Activated CD4-positive, alpha-beta memory T cell treated with anti-CD3 and anti-CD28 coated beads, Interleukin-2, amount 10 ng/mL, durations not matched to agents 7 days and 5 days (primary cell): ENCODE results near the gene MAP7D1. TPM values are rescaled to one million over a fixed set of nuclear protein-coding genes. Genes with fewer than 3 reads are reported as not detected.
"Not testable (repeated sequence)": the region's sequence is repeated elsewhere in the genome, so short reads cannot be mapped to it uniquely, and the experiment has no call there.

Source experiments
- CTCF ChIA-PET: fragments of 350-600 bp; sonication (Branson Sonifier 250); formaldehyde crosslinking; loops from one replicate; lab custom pipeline; 2021; ENCODE audit warnings: antibody characterized with exemption, inconsistent platforms; lab: Charles Lee
- POLR2A ChIA-PET: fragments of 350-600 bp; sonication (Branson Sonifier 250); formaldehyde crosslinking; loops from one replicate; lab custom pipeline; 2021; ENCODE audit warnings: antibody characterized with exemption; lab: Charles Lee
- DNase-seq: peaks from one replicate; pipeline ENCODE4 v3.0.0-alpha.2; 2020
- H3K27ac Mint-ChIP-seq: one replicate; pipeline ENCODE4 v1.8.0; 2021; ENCODE audit warnings: mild to moderate bottlenecking, mixed read lengths
- H3K27me3 Mint-ChIP-seq: one replicate; pipeline ENCODE4 v1.8.0; 2021; ENCODE audit warnings: mixed read lengths
- H3K36me3 Mint-ChIP-seq: one replicate; pipeline ENCODE4 v1.8.0; 2021; ENCODE audit warnings: low read depth, mixed read lengths
- H3K4me1 Mint-ChIP-seq: one replicate; pipeline ENCODE4 v1.8.0; 2021; ENCODE audit warnings: mixed read lengths
- H3K4me3 Mint-ChIP-seq: one replicate; pipeline ENCODE4 v1.8.0; 2021; ENCODE audit warnings: mild to moderate bottlenecking, mixed read lengths
- H3K9me3 Mint-ChIP-seq: one replicate; pipeline ENCODE4 v1.8.0; 2021; ENCODE audit warnings: mixed read lengths
- total RNA-seq, 2 experiments: library from RNA; stranded (reverse); gene quantifications; one replicate each; pipeline ENCODE4 v1.2.3, GENCODE V29; 2021

MAP7D1 gene
- total RNA-seq, 2 experiments from 2014 or later = 215 to 221 TPM

DNA sequence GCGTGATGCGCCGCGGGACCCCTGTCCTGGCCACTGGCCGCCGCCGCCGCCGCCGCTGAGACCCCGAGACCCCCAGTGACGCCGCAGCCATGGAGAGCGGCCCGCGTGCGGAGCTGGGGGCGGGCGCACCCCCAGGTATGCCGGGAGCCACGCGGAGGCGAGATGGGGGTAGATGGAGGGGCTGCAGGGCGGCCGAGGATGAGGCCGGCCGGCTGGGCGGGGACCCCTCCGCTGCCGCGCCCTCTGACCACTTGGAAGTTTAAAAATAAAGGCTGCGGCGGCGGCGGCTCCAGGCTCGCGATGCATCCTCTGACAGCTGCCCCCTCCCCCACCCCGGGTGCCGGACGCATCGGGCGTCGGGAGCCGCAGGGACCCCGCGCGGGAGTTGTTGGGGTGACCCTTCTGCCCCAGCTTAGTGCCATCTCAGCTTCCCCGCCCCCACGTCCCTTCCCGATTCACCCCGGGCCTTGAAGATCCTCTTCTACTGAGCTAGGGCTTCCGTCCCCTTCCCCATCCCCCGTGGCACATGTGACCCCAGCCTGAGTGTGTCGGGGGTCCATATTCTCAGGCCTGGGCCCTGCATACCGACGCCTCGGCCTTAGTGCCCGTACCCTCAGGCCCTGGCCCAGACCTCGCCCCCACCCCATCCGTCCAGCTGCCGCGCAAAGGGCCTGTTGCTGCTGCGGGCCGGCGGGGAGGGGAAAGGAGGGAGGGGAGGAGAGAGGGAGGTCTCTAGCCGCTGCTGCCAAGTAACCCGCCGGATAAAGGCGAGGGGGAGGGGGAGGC, 562 bp downstream of the MAP7D1 start:
- H3K4me3 Mint-ChIP-seq = peak overlapping the region; percentile 88
- H3K27me3 Mint-ChIP-seq = no peaks in the 10 kb centered on the region
- CTCF ChIA-PET = interaction anchor here (0.9 to 1.0 kb wide), 2 partner anchors 12 to 64 kb away, joined by 3 to 8 read pairs; no protein-coding TSS in a partner anchor

DNA sequence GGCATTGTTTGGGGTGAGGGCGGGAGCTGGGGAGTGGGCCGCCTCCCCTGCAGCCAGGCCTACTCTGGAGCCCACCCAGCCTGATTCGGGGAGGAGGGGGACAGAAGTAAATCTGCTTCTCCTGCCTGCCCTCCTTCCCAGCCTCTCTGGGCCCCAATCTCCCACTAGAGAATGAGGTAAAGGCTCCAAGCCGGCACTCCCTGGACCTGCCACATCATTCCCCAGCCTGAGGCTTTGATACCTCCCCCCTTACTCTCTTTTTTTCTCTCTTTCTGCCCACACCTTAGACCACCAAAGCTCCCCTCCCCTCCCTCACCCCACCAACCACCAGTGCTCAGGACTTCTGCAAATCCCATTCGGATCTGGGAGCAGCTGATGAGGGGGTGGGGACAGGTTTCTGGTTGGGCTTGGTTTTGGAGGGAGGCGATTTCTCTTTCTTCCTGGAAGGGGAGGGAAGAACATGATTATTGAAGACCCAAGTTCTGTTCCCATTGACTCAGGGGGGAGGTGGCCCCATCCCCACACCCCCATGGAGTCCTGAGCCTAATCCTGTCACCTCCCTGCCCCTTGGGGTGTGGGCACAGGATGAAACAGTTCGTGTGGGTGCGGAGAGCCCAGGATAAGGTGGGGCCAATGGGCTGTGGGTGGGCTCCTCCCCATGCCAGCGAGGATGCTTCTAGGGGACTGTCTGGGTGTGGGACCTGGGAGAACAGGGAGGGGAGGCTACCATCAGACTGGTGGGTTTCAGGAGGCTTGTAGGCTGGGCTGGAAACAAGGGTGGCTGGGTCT, 1.3 kb downstream of the MAP7D1 start:
- CTCF ChIA-PET = no interaction called here
- no peak for DNase-seq
- H3K4me3 Mint-ChIP-seq = peak overlapping the region; percentile 88

More for the DNA sequence above, 562 bp downstream of the MAP7D1 start:
- H3K9me3 Mint-ChIP-seq = no peaks in the 10 kb centered on the region
- peaks cover 39% of the 10 kb centered on the region for H3K36me3 Mint-ChIP-seq
- DNase-seq = peak; percentile 72
- peak overlapping the region; percentile 88 for H3K27ac Mint-ChIP-seq
- peaks cover 72% of the 10 kb centered on the region for H3K4me1 Mint-ChIP-seq
- POLR2A ChIA-PET = interaction anchor here (0.6 to 6.0 kb wide), 14 partner anchors 12 to 308 kb away, joined by 3 to 43 read pairs (median 4); partner anchors contain the start of genes MRPS15 and THRAP3

DNA sequence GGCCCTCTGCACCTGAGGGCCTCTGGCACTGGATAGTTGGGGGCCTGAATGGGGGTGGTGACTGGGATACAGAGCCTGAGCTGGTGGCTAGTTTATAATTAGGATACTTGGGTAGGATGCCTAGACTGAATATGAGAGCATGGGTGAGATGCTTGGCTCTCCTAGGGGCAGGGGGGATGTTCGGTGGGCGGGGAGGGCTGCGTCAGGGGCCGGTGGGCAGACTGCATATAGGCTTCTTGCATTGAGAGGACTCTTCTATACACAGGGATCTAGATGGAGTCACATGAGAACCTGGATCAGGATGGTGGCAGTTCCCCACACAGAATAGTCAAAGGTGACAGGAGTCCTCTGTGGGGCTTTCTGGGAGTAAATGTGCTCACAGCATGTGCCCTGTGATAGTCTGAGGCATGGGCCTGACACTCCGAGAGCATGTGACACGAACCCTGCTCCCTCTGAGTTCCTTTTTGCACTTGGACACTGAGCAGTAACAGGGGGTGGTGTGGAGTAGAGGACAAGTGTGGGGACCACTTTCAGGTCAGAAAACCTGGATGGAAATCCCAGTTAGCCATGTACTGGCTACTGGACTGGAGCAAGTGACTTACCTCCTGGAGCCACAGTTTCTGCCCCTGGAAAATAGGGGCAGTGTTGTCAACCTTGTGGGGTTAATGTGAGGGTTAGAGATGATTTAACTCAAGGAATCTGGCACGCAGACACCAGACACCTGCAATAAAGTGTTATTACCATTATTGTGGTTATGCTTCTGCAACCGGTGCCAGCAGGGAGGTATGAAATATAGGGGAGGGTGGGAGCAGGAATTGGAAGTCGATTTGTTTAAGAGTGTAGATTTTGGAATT, 2.2 kb downstream of the MAP7D1 start:
- ChIA-PET CTCF (no interaction called here), POLR2A (interaction anchor here (1.2 to 8.9 kb wide), 7 partner anchors 7 to 228 kb away, joined by 3 to 193 read pairs (median 9); partner anchors contain the start of genes AGO3, THRAP3 and TRAPPC3)
- Mint-ChIP-seq H3K27ac (peak overlapping the region; percentile 88), H3K27me3 (no peaks in the 10 kb centered on the region), H3K36me3 (peaks cover 52% of the 10 kb centered on the region), H3K9me3 (no peaks in the 10 kb centered on the region), H3K4me3 (peak overlapping the region; percentile 88), H3K4me1 (peaks cover 74% of the 10 kb centered on the region)
- no peak for DNase-seq

More for the DNA sequence above, 1.3 kb downstream of the MAP7D1 start:
- Mint-ChIP-seq H3K27ac (peak overlapping the region; percentile 88), H3K9me3 (no peaks in the 10 kb centered on the region), H3K36me3 (peaks cover 46% of the 10 kb centered on the region), H3K4me1 (peaks cover 72% of the 10 kb centered on the region), H3K27me3 (no peaks in the 10 kb centered on the region)
- POLR2A ChIA-PET = interaction anchor here (0.6 to 8.9 kb wide), 10 partner anchors 6 to 229 kb away, joined by 3 to 193 read pairs (median 6); partner anchors contain the start of genes THRAP3 and TRAPPC3

DNA sequence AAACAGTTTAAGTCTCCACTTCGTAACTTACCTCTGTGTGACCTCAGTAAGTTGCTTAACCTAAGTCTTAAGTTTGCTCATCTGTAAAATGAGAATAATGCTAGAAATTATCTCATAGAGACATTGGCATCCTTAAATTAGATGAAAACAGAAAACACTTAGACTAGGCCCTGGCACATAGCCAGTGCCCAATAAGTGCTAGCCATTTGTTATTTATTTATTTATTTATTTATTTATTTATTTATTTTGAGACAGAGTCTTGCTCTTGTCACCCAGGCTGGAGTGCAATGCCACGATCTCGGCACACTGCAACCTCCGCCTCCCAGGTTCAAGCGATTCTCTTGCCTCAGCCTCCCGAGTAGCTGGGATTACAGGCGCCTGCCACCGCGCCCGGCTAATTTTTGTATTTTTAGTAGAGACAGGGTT, 2.9 kb downstream of the MAP7D1 start:
- H3K36me3 Mint-ChIP-seq = peaks cover 55% of the 10 kb centered on the region
- POLR2A ChIA-PET = interaction anchor here (0.6 to 8.9 kb wide), 7 partner anchors 8 to 228 kb away, joined by 3 to 193 read pairs (median 9); partner anchors contain the start of genes AGO3, SH3D21, THRAP3 and TRAPPC3
- CTCF ChIA-PET = interaction anchor here (0.9 to 5.1 kb wide), 4 partner anchors 9 to 127 kb away, joined by 3 to 105 read pairs (median 16); partner anchors contain the start of genes THRAP3 and TRAPPC3
- DNase-seq, H3K9me3 Mint-ChIP-seq, H3K27me3 Mint-ChIP-seq: not testable (repeated sequence)
- H3K27ac Mint-ChIP-seq = peak overlapping the region; percentile 88
- H3K4me1 Mint-ChIP-seq = peaks cover 70% of the 10 kb centered on the region
- H3K4me3 Mint-ChIP-seq = peak overlapping the region; percentile 88

DNA sequence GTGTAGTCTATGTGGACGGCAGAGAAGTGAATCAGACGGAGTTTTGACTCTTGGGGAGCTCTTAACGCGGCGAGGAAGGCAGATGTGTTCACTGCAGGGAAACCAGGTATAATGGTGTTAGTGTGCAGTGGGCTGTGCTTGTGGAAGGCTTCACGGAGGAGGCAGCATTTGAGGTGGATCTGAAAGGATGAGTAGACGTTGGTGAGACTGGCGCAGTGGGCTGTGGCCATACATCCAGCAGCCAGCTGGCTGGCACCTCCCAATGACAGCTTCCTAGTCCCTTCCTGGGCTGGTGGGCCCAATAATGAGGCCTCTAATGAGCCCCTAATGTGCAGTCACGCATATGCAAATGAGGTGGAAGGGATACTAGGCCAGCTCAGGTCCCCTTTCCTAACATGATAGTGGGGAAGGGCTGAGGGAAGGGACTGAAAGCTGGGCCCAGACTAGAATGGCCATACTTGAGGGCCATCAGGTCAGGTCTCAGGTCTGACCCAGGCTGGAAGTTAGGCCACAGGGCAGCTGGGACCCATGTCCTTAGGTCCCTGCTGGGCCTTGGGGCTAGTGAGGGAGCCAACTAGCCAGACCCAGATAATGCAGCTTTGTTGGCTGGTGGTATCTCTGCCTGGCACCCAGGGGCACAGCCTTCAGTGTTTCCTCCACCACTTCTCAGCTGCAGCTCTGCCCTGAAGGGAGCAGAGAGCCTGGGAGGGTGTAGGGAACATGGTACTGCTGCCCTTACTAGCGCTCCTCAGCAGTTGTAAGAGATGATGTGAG, 3.8 kb downstream of the MAP7D1 start:
- Mint-ChIP-seq H3K4me1 (peaks cover 70% of the 10 kb centered on the region), H3K36me3 (peaks cover 63% of the 10 kb centered on the region), H3K9me3 (no peaks in the 10 kb centered on the region), H3K27ac (peak overlapping the region; percentile 88), H3K4me3 (peak overlapping the region; percentile 74), H3K27me3 (no peaks in the 10 kb centered on the region)
- POLR2A ChIA-PET = interaction anchor here (0.6 to 8.9 kb wide), 15 partner anchors 9 to 1531 kb away, joined by 3 to 193 read pairs (median 5); partner anchors contain the start of genes AGO3, CLSPN, SH3D21 and THRAP3
- CTCF ChIA-PET = interaction anchor here (0.6 to 5.1 kb wide), 10 partner anchors 10 to 126 kb away, joined by 3 to 105 read pairs (median 5); partner anchors contain the start of genes THRAP3 and TRAPPC3
- no peak for DNase-seq

DNA sequence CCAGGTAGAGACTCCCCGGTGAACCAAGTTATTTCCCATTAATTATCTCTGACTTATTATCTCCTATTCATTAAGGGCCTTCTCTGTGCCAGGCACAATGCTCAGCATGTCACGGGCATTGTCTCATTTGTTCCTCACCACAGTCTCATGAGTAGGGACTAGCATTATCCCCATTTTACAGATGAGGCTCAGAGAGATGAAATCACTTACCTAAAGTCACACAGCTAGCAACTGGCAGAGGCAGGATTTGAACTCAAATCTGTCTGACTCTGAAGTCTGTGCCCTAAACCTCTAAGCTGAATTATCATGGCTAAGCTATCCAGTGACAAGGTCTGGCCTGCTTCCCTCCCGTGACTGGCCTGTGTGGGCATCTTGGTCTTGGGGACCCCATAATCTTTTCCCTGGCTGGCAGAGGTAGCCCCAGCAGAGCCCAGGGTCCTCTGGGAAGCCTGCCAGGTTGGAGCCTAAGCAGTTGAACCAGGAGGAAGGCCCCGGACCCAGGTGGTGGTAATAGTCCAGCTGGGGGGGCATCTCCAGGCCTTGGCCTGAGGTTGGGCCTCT, 4.5 kb downstream of the MAP7D1 start:
- Mint-ChIP-seq H3K27me3 (no peaks in the 10 kb centered on the region), H3K4me3 (peak overlapping the region; percentile 74), H3K4me1 (peaks cover 65% of the 10 kb centered on the region), H3K36me3 (peaks cover 65% of the 10 kb centered on the region), H3K27ac (peak overlapping the region; percentile 88), H3K9me3 (no peaks in the 10 kb centered on the region)
- no peak for DNase-seq
- POLR2A ChIA-PET = interaction anchor here (0.9 to 8.9 kb wide), 18 partner anchors 9 to 1530 kb away, joined by 3 to 193 read pairs (median 4); partner anchors contain the start of genes AGO3, CLSPN, EVA1B and LSM10
- CTCF ChIA-PET = interaction anchor here (1.0 to 5.1 kb wide), 8 partner anchors 10 to 125 kb away, joined by 4 to 105 read pairs (median 10); partner anchors contain the start of genes THRAP3 and TRAPPC3

DNA sequence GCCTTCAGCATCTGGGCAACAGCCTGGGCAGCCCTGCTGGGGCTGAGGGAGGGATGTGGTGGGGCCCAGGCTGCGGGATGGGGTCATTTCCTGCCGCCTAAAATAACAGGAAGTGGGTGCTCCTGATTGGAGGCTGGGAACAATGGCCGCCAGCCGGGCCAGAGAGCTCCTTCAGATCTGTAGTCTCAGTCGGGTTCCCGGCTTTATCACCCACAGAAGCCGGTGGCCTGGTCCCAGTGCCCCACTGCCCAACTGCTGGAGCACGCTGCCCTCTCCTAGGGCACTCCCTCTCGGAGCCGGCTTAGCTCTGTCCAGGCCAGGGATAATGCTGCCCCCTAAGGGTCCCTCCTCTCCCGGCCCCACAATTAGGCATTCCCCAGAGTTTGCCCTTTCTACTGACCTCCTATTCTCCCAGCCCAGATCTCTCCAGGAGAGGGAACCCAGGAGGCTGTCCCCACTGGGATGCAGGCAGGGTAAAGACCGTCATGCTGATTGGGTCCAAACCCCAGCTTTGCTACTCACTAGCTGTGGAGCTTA, 5.1 kb downstream of the MAP7D1 start:
- ChIA-PET POLR2A (interaction anchor here (0.8 to 8.9 kb wide), 20 partner anchors 8 to 1529 kb away, joined by 3 to 193 read pairs (median 4); partner anchors contain the start of genes AGO3, CLSPN, EVA1B and LSM10), CTCF (interaction anchor here (1.0 to 5.1 kb wide), 8 partner anchors 10 to 124 kb away, joined by 4 to 105 read pairs (median 10); partner anchors contain the start of genes THRAP3 and TRAPPC3)
- peaks cover 67% of the 10 kb centered on the region for H3K4me1 Mint-ChIP-seq
- peak; percentile 84 for DNase-seq
- no peaks in the 10 kb centered on the region for H3K27me3 Mint-ChIP-seq
- H3K4me3 Mint-ChIP-seq = peak overlapping the region; percentile 74
- peaks cover 67% of the 10 kb centered on the region for H3K36me3 Mint-ChIP-seq
- no peaks in the 10 kb centered on the region for H3K9me3 Mint-ChIP-seq
- peak overlapping the region; percentile 88 for H3K27ac Mint-ChIP-seq

DNA sequence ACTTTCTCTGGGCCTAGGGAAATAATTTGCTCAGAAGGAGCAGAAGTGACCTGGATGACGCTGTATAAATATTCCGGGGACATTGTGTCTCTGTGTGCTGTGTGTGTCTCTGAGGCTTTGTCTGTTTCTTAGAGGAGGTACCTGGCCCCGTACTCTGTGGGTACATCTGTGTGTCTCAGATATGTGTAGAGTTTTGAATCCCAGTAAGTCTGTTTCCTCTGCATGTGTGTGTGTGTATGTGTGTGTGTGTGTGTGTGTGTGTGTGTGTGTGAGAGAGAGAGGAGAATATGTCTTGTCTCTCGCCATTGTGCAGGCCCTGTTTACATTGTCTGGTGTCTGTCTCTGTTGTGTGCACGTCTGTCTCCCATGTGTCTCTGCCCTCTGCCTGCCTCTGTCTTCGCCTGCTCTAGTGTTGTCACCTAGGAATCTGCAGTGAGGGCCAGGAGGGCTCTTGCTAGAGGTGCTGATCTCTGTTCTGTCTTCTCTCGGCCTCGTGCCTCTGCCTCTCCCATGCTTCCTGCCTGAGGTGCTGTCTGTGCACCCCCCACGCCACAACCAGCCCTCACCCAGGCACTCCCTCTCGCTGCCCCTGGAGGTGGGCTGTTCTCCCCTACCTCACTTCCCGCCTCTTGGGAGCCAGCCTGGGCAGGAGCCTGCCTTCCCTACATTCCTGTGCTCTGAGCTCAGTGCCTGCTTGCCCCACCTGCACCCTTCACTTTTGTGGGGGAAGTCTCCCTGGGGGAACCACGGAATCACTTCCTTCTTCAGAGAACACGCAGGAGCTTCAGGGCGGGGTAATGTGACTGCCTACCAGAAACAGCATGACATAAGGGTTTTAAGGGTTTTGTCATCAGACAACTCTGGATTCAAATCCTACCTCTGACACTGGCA, 5.9 kb downstream of the MAP7D1 start:
- H3K27ac Mint-ChIP-seq = peak overlapping the region; percentile 88
- DNase-seq = peak; percentile 58
- POLR2A ChIA-PET = interaction anchor here (0.8 to 8.9 kb wide), 16 partner anchors 8 to 236 kb away, joined by 3 to 193 read pairs (median 4); partner anchors contain the start of genes LSM10, STK40, THRAP3 and TRAPPC3
- peaks cover 70% of the 10 kb centered on the region for H3K36me3 Mint-ChIP-seq
- peak overlapping the region; percentile 74 for H3K4me3 Mint-ChIP-seq
- no peaks in the 10 kb centered on the region for H3K27me3 Mint-ChIP-seq
- CTCF ChIA-PET = interaction anchor here (1.5 to 5.1 kb wide), 6 partner anchors 12 to 124 kb away, joined by 10 to 105 read pairs (median 12); partner anchors contain the start of genes THRAP3 and TRAPPC3
- peaks cover 73% of the 10 kb centered on the region for H3K4me1 Mint-ChIP-seq
- H3K9me3 Mint-ChIP-seq = no peaks in the 10 kb centered on the region

DNA sequence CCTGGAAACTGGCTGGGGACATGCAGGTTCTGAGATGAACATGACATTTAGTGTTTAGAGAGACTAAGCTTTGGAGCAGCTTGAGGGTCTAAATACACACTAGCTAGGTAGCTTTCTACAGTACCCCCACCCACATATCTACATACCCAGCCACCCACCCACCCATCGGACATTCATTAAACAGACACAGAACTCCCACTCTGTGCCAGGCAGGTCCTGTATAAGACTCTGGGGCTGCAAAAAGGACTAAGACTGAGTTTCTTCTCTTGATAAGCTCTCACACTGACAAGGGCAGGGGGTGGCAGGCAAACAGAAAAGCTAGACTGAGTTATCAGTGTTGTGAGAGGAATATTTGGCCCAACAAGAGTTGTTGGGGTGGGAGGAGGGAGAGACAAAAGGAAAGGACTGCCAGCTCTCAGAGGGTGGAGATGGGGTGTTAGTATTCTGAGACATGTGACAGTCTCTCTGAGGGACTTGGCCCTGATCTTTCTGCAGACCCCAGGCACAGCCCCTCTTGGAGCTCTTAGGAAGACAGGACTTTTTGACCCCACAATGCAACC, 6.8 kb downstream of the MAP7D1 start:
- no peak for DNase-seq
- Mint-ChIP-seq H3K27me3 (no peaks in the 10 kb centered on the region), H3K36me3 (peaks cover 69% of the 10 kb centered on the region), H3K4me1 (peaks cover 72% of the 10 kb centered on the region), H3K27ac (peak overlapping the region; percentile 88), H3K4me3 (peak overlapping the region; percentile 74), H3K9me3 (no peaks in the 10 kb centered on the region)
- ChIA-PET POLR2A (interaction anchor here (1.1 to 8.9 kb wide), 7 partner anchors 8 to 224 kb away, joined by 3 to 193 read pairs (median 8); partner anchors contain the start of genes STK40, THRAP3 and TRAPPC3), CTCF (interaction anchor here (1.5 to 5.1 kb wide), 4 partner anchors 13 to 123 kb away, joined by 10 to 105 read pairs (median 12); partner anchors contain the start of genes THRAP3 and TRAPPC3)
